Stimulated activated CD8-positive, alpha-beta memory T cell treated with anti-CD3 and anti-CD28 coated beads, Interleukin-12 subunit alpha, Interleukin-12 subunit beta, amount 100 ng/mL, for 4 hours (primary cell): ENCODE data around the gene DOCK9.
"Not testable (repeated sequence)": the region's sequence is repeated elsewhere in the genome, so short reads cannot be mapped to it uniquely, and the experiment has no call there.

ENCODE experiments used
- DNase-seq: peaks from one replicate; pipeline ENCODE4 v3.0.0-alpha.2; 2020; ENCODE audit warnings: low read depth

Gene DOCK9

GRCh38 chr13:98916403-98916802 lies 61.5 kb downstream of the DOCK9 start:
- no peak for DNase-seq

DNA sequence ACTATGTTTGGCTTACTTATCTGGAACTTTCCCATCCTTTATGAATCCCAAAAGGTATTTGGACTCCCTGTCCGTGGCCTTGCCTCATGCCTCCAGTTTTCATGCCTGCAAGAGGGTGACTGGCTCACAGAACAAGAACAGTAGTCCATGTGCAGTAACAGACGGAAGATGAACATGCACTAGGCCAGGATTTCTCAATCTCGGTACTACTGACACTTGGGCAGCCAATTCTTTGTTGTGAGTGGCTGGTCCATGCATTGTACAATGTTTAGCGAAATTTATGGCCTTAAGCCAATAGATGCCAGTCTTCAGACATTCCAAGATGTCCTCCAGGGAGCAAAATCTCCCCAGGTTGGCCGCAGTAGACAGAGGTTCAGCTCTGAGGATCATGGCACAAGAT lies 61.9 kb downstream of the DOCK9 start:
- DNase-seq = no peak

GRCh38 chr13:98915563-98915962 lies 62.3 kb downstream of the DOCK9 start:
- no peak for DNase-seq

DNA sequence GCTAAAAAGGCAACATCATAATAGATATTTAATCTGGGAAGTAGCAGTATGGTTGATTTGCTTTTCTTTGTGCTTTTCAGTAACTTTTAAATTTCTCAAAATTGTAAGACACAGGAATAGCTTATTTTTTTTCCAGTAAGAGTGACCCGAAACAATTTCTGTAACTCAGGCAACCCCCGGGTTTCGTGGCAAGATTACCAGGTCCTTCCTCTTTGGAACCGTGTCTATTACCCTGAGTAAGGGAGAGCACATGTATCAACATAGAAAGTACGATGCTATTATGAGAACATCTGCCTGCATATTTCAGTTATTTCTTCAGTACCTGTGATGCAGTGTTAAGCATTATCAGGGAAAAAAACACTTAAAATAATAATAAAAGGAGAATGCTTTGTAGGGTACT lies 64.1 kb downstream of the DOCK9 start:
- DNase-seq = no peak

- DNase-seq = no peak
Observed at GRCh38 chr13:98912846-98913245, 65.0 kb downstream of the DOCK9 start.

- DNase-seq = no peak
Observed at GRCh38 chr13:98910501-98910951, 67.3 kb downstream of the DOCK9 start.

- DNase-seq = no peak
Observed at GRCh38 chr13:98909016-98909415, 68.8 kb downstream of the DOCK9 start.

- no peak for DNase-seq
Observed at GRCh38 chr13:98906746-98907502, 70.9 kb downstream of the DOCK9 start.

DNA sequence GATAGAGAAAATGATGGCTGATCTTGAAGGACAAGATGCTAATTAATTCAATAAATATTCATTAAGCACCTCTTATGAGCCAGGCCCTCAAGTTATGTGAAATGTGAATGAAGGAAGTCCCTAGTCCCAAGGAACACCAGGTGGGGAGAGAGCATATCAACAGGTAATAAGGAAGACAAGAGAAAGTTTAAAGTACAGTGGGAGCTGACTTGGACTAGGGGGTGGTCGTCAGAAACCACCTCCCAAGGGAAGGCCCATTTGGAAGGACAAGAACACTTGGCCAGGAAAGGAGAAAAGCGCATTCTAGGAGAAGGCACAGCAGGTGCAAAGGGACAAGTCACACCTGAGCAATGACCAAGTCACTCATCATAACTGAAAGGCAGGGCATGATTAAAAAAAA lies 72.7 kb downstream of the DOCK9 start:
- no peak for DNase-seq

GRCh38 chr13:98900442-98900841 lies 77.4 kb downstream of the DOCK9 start:
- no peak for DNase-seq

- DNase-seq = no peak
Observed at GRCh38 chr13:98897706-98898105, 80.2 kb downstream of the DOCK9 start.

GRCh38 chr13:98896868-98897144 lies 81.1 kb downstream of the DOCK9 start:
- DNase-seq = no peak

GRCh38 chr13:98896083-98896867 lies 81.6 kb downstream of the DOCK9 start:
- DNase-seq = no peak

- DNase-seq = not testable (repeated sequence)
Observed at GRCh38 chr13:98894814-98895213, 83.0 kb downstream of the DOCK9 start.

DNA sequence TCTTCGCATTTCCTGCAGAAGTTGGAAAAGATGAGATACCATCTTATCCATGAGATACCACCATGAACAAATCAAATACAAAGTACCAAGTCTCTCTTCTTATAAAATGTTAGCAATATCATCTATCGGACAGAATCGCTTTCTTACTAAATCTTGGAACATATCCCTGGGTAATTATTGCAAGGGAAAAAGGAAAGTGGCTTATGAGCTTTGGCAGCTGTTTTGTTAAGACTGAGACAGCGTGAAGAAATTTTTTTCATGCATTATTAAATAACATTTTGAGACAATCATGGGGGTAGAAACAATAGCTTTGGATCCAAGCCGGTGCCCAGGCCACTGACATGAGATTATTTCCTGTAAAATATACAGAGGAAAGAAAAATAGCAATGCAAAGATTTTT lies 84.5 kb downstream of the DOCK9 start:
- DNase-seq = no peak

GRCh38 chr13:98892821-98893220 lies 85.0 kb downstream of the DOCK9 start:
- no peak for DNase-seq

GRCh38 chr13:98892077-98892476 lies 85.8 kb downstream of the DOCK9 start:
- DNase-seq = no peak

DNA sequence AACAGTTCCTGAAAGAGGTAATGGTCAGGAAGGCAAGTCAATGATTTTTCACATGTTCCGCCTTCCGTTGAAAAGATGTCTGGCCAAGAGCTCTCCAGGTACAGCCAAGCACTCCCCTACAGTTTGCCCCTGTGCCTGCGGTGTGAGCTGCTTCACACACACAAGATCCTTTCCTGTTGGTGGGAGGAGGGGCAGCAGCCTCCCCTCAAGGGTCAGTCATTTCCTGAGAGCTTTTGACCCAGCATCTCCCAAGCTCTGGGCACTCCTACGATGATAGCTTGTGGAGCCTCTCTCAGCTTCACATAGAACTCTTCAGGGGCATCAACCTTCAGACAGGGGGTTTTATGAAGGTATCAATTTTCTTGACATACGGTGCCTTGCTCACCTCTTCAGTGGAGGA lies 86.9 kb downstream of the DOCK9 start:
- DNase-seq = no peak

DNA sequence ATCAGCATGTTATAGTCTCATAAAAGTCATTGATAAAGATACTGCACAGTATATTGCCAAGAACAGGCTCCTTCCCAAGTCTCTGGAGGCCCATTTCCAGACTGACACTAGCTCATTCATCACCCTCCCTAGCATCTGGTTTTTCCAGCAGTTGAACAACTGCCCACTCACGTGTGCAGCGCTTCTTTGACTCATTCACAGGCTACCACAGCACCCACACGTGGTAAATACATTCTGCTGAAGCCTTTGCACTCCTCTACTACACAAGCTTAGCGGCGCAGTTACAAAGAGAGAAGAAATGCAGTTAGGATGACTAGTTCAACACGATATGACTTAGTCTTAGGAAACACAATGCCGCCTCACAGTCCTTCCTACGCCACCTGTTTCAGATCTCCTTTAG lies 87.7 kb downstream of the DOCK9 start:
- DNase-seq = peak; percentile 10

DNA sequence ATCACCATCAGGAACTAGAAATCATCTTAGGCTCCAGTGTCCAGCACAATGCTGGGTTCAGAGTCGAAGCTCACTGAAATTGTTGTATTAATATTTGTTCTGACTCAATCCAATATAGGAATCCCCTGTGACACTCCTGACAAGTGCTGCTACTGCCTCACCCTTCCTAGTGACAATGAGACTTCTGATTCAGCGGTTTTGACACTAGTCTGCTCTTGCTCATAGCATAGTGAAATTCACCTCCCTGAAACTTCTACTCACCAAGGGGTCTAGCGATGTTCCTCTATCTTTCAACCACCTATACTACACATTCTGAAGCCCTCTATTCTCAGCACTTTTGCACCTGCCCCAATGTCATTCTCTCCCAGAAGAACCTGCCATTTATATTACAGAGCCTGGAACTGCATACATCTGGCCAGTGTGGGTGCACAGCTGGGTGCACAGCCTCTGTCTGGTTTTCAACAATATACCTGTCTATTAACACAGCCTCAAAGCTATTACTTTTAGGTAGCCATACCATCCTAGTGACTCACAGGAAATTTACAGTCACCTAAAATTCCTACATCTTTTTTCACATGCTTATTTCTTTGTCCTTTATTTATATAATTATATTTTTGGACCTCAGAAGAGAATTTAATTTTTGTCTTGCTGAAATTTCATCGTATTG lies 88.3 kb downstream of the DOCK9 start:
- DNase-seq = no peak

GRCh38 chr13:98888890-98889279 lies 89.0 kb downstream of the DOCK9 start:
- no peak for DNase-seq

DNA sequence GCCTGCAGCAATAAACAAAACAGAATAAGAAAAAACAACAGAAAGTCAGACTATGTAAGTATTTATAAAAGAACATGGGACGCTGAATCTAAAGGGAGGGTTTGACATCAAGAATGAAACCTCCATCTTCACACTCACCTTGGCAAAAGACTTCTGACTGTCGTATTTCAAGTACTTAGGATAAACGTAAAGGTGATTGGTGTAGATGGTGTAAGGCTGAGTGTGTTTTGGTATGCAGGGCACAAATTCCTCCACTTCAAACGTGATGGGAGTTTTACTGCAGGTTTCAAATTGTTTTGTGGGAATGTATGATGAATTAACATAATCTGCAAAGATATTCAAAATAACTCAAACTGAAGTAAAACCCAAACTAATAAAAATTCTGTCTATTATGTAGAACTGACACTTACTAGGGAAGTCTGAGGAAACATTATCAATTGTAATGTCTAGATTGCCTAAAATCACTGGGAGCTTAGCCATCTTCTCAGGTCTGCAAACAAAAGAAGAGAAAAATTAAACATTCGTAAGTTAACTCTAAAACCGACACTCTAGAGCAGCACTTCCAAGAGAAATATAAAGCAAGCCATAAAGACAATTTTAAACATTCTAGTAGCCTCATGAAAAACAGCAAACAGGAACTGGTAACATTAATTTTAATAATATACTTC lies 89.5 kb downstream of the DOCK9 start:
- no peak for DNase-seq
